Adrenal gland (tissue), 12 donors: ENCODE measurements around the gene PPP6R2. TPM values are rescaled to one million over a fixed set of nuclear protein-coding genes. Genes with fewer than 3 reads are reported as not detected.
A peak's percentile ranks its signal among the peaks of the same experiment; 100 is the strongest.

Experiments used
- DNase-seq, 7 donors: peaks; one replicate each; pipeline ENCODE4 v3.0.0-alpha.2; 2019 to 2020
- H3K27ac ChIP-seq, 5 donors: fragments of 200-600 bp; sonication (generic) in 4 of 5; 1 replicate in 3 of 5; 2 replicates in 2 of 5; pipeline versions ENCODE4 v1.5.1 to v1.8.0; 2016 to 2020; ENCODE audit warnings: mild to moderate bottlenecking in 1 of 5
- H3K27me3 ChIP-seq: fragments of 200-600 bp; 2 replicates; pipeline ENCODE4 v1.8.0; 2021
- H3K36me3 ChIP-seq, 2 donors: fragments of 200-600 bp; replicated peaks in 1 of 2; 1 replicate in 1 of 2; 2 replicates in 1 of 2; pipeline versions ENCODE4 v1.5.1 to v1.8.0; 2018 to 2022
- H3K4me1 ChIP-seq, 2 donors: fragments of 200-600 bp; replicated peaks in 1 of 2; 1 replicate in 1 of 2; 2 replicates in 1 of 2; pipeline versions ENCODE4 v1.5.1 to v1.8.0; 2018 to 2021
- H3K4me3 ChIP-seq, 4 donors: fragments of 200-600 bp; sonication (generic) in 3 of 4; one replicate each; pipeline ENCODE4 v1.5.1; 2016 to 2018
- H3K9me3 ChIP-seq, 3 donors: fragments of 200-600 bp; sonication (generic) in 1 of 3; replicated peaks in 1 of 3; 1 replicate in 2 of 3; 2 replicates in 1 of 3; pipeline versions ENCODE4 v1.5.1 to v1.8.0; 2016 to 2021
- POLR2A ChIP-seq, 2 donors: fragments of 450-650 bp; IDR thresholded peaks; one replicate each; pipeline ENCODE4 v1.6.1; 2017; ENCODE audit warnings: antibody characterized with exemption in 2 of 2, mild to moderate bottlenecking in 2 of 2, moderate library complexity in 1 of 2
- WGBS, 4 donors: extraction: QIAGEN DNeasy Blood & Tissue Kit in 2 of 4; methylation state at CpG; one replicate each; pipeline versions ENCODE4 v1.1.5 to v1.1.7; 2013 to 2017; 5-methylcytosine and 5-hydroxymethylcytosine counted together
- intact Hi-C, 2 donors: fragments of 100-400 bp; cut with DNase I; formaldehyde crosslinking; loops; one replicate each; pipeline versions ENCODE4 v1.14.1 to v1.15.0; 2022 to 2023
- polyA plus RNA-seq, 3 donors: library from polyadenylated mRNA; stranded (reverse); fragments of 200-250 nt in 2 of 3; fragments of 350-450 nt in 1 of 3; fragmentation: Illumina TruSeq in 1 of 3; extraction: RNeasy Lipid Tissue Mini Kit (QIAGEN cat#74804) in 1 of 3; gene quantifications; one replicate each; pipeline ENCODE4 v1.2.3, GENCODE V29; 2013 to 2014
- total RNA-seq, 9 donors: library from RNA; depleted of rRNA in 4 of 9; stranded (reverse); fragments of >200 nt in 4 of 9; fragments of 120-200 nt in 1 of 9; fragmentation: NEBNext Ultra II Directional in 1 of 9; extraction: Animal tissue kit (Norgen Biotek cat#: 25700) in 1 of 9; gene quantifications; one replicate each; pipeline versions ENCODE4 v1.1.0 to v1.2.4, GENCODE V29; 2013 to 2023
- TF ChIP-seq, protein P1 (sequence below), 6 experiments: fragments of 450-650 bp in 4 of 6; fragments of 200-600 bp in 2 of 6; sonication (generic) in 1 of 6; IDR thresholded peaks; 1 replicate in 5 of 6; 2 replicates in 1 of 6; pipeline versions ENCODE4 v1.5.1 to v1.8.0; 2016 to 2021; ENCODE audit warnings: antibody characterized with exemption in 6 of 6, mild to moderate bottlenecking in 2 of 6, moderate library complexity in 1 of 6
- donor health status: healthy with polysubstance abuse.
- donor health status: Bipolar disorder and iron deficiency.
- donor health status: DM: yes; HTN: yes; CAD: no.
- donor health status: DM: no; HTN: no; CAD: no.
- donor health status: DM: no; HTN: no; CAD: no.
- donor health status: DM: yes; HTN: yes; CAD: no.

PPP6R2 gene
- total and polyA plus RNA-seq, 12 donors: 19.6 to 129 (median 73.0) TPM

DNA sequence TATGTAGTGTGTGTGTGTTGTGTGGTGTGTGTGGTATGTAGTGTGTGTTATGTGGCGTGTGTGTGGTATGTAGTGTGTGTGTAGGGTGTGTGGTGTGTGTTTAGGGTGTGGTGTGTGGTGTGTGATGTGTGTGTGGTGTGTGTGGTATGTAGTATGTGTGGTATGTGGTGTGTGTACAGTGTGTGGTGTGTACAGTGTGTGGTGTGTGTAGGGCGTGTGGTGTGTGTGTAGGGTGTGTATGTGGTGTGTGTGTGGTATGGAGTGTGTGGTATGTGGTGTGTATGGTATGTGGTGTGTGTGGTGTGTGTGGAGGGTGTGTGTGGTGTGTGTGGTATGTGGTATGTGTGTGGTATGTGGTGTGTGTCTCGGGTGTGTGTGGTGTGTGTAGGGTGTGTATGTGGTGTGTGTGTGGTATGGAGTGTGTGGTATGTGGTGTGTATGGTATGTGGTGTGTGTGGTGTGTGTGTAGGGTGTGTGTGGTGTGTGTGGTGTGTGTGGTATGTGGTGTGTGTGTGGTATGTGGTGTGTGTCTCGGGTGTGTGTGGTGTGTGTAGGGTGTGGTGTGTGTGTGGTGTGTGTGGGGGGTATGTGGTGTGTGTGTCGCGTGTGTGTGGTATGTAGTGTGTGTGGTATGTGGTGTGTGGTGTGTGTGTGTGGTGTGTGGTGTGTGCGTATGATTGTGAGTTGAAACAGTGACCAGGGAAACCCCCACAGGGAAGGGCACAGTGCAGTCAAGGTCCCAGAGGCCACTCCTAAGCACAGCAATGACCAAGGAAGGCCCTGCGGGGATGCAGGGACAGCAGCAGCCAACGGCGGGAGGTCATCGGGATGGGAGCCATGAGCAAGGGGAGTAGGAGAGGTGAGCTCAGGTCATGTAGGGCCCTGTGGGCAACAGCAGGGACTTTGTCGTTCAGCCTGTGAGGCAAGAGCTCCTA is 2.9 kb upstream of the PPP6R2 start:
- H3K4me3 ChIP-seq: no peak overlapping the region
- TF ChIP-seq POLR2A (IDR thresholded peaks at IDR 0.05): no peak
- TF ChIP-seq, protein P1, sequence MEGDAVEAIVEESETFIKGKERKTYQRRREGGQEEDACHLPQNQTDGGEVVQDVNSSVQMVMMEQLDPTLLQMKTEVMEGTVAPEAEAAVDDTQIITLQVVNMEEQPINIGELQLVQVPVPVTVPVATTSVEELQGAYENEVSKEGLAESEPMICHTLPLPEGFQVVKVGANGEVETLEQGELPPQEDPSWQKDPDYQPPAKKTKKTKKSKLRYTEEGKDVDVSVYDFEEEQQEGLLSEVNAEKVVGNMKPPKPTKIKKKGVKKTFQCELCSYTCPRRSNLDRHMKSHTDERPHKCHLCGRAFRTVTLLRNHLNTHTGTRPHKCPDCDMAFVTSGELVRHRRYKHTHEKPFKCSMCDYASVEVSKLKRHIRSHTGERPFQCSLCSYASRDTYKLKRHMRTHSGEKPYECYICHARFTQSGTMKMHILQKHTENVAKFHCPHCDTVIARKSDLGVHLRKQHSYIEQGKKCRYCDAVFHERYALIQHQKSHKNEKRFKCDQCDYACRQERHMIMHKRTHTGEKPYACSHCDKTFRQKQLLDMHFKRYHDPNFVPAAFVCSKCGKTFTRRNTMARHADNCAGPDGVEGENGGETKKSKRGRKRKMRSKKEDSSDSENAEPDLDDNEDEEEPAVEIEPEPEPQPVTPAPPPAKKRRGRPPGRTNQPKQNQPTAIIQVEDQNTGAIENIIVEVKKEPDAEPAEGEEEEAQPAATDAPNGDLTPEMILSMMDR (IDR thresholded peaks at IDR 0.05): no peak
- H3K4me1 ChIP-seq: peaks cover 9% of the 10 kb centered on the region in 2 donors
- H3K27me3 ChIP-seq: no peaks in the 10 kb centered on the region
- DNase-seq: peak in 1 of 7 donors; percentile 23
- no peaks in the 10 kb centered on the region for H3K36me3 ChIP-seq
- intact Hi-C loops: loop anchor here in 1 of 2 donors (5.0 kb wide), 1 partner anchor 88 kb away; the partner anchor contains the start of gene HDAC10
- 69 to 81% (median 74%) methylated on average over 12 of the region's 12 CpGs for WGBS, 4 donors
- H3K9me3 ChIP-seq: no peaks in the 10 kb centered on the region
- no peak overlapping the region for H3K27ac ChIP-seq

- no peaks in the 10 kb centered on the region for H3K27me3 ChIP-seq
- H3K4me3 ChIP-seq: peak overlapping the region in 2 of 4 donors; percentile 67 to 99
- intact Hi-C loops: loop anchor here (2.0 to 5.0 kb wide), 2 partner anchors 67 to 90 kb away; partner anchors contain the start of gene HDAC10 (in 1 of the 2)
- H3K27ac ChIP-seq: peak overlapping the region in 3 of 5 donors; percentile 73 to 89 (median 75)
- 14 to 27% (median 16%) methylated on average over 16 to 26 of the region's 26 CpGs for WGBS, 4 donors
- H3K36me3 ChIP-seq: no peaks in the 10 kb centered on the region
- H3K9me3 ChIP-seq: no peaks in the 10 kb centered on the region
- peaks cover 9 to 13% of the 10 kb centered on the region in 2 donors for H3K4me1 ChIP-seq
- DNase-seq: peak; percentile 87 to 96 (median 93)
- no peak for TF ChIP-seq POLR2A (IDR thresholded peaks at IDR 0.05)
- TF ChIP-seq, protein P1 (IDR thresholded peaks at IDR 0.05): peak; percentile 92 to 98 (median 97)
Measured at GRCh38 chr22:50341977-50342650, 1.0 kb upstream of the PPP6R2 start.

- H3K4me3 ChIP-seq: peak overlapping the region; percentile 62 to 99 (median 76)
- intact Hi-C loops: loop anchor here (2.0 to 5.0 kb wide), 2 partner anchors 69 to 91 kb away; partner anchors contain the start of gene HDAC10 (in 1 of the 2)
- peak overlapping the region in 4 of 5 donors; percentile 63 to 89 (median 70) for H3K27ac ChIP-seq
- TF ChIP-seq, protein P1 (IDR thresholded peaks at IDR 0.05): no peak
- TF ChIP-seq POLR2A (IDR thresholded peaks at IDR 0.05): no peak
- peaks cover 9 to 13% of the 10 kb centered on the region in 2 donors for H3K4me1 ChIP-seq
- no peak for DNase-seq
- WGBS, 4 donors: 0 to 1% (median 0%) methylated on average over 2 to 9 of the region's 9 CpGs
- H3K9me3 ChIP-seq: no peaks in the 10 kb centered on the region
- no peaks in the 10 kb centered on the region for H3K36me3 ChIP-seq
- H3K27me3 ChIP-seq: no peaks in the 10 kb centered on the region
Measured at GRCh38 chr22:50343541-50343935, 411 bp downstream of the PPP6R2 start.

GRCh38 chr22:50346470-50346869 is 3.3 kb downstream of the PPP6R2 start:
- WGBS, 4 donors: 57 to 70% (median 65%) methylated on average over 3 to 8 of the region's 8 CpGs
- intact Hi-C loops: no loop called here

More at GRCh38 chr22:50346470-50346869, 3.3 kb downstream of the PPP6R2 start:
- H3K27me3 ChIP-seq: no peaks in the 10 kb centered on the region
- no peak for DNase-seq
- H3K9me3 ChIP-seq: no peaks in the 10 kb centered on the region
- H3K27ac ChIP-seq: peak overlapping the region in 1 of 5 donors; percentile 16
- H3K36me3 ChIP-seq: no peaks in the 10 kb centered on the region
- TF ChIP-seq, protein P1 (IDR thresholded peaks at IDR 0.05): no peak
- TF ChIP-seq POLR2A (IDR thresholded peaks at IDR 0.05): no peak
- H3K4me1 ChIP-seq: peaks cover 9 to 13% of the 10 kb centered on the region in 2 donors
- H3K4me3 ChIP-seq: no peak overlapping the region
